BE2C (cell line): ENCODE data around the gene C3orf33.

Source experiments
- DNase-seq: peaks from one replicate; pipeline ENCODE4 v3.0.0-alpha.2; 2020
- H3K27me3 ChIP-seq: fragments of 250-450 bp; sonication (Bioruptor Pico); 2 replicates; pipeline ENCODE4 v1.5.1; 2020; ENCODE audit warnings: mild to moderate bottlenecking
- H3K36me3 ChIP-seq: fragments of 250-450 bp; sonication (Bioruptor Pico); 2 replicates; pipeline ENCODE4 v1.5.1; 2020; ENCODE audit warnings: mild to moderate bottlenecking
- H3K4me1 ChIP-seq: fragments of 250-450 bp; sonication (Bioruptor Pico); 2 replicates; pipeline ENCODE4 v1.5.1; 2020
- H3K4me3 ChIP-seq: 2 replicates; pipeline ENCODE4 v1.5.1; 2011; ENCODE audit warnings: low read depth, low read length
- H3K9me3 ChIP-seq: fragments of 250-450 bp; sonication (Bioruptor Pico); 2 replicates; pipeline ENCODE4 v1.5.1; 2020
- TF ChIP-seq, protein P1 (sequence below): IDR thresholded peaks from 2 replicates; pipeline ENCODE4 v1.5.1; 2012; ENCODE audit warnings: mild to moderate bottlenecking, low read depth, low read length

C3orf33 gene

DNA sequence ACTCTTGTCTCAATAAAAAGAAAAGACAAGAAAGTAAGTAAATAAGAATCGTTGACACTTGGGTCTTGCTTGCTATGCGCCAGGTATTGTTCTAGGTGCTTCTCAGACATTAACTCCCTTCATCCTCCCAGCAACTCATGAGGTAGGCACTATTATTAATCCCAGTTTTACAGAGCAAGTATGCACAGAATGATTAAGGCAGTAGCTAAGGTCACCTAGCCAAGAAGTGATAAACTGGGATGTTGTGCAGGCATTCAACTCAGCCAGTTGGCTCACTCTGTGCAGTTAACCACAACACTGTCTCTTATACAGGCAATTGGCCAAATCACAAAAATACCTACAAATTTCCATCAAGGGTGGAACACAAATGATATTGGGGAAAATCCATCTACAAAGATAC is 1.7 kb upstream of the C3orf33 start:
- Histone ChIP-seq H3K9me3 (no peaks in the 10 kb centered on the region), H3K4me1 (no peaks in the 10 kb centered on the region), H3K27me3 (no peaks in the 10 kb centered on the region), H3K36me3 (no peaks in the 10 kb centered on the region), H3K4me3 (no peak overlapping the region)
- DNase-seq: no peak
- TF ChIP-seq, protein P1, sequence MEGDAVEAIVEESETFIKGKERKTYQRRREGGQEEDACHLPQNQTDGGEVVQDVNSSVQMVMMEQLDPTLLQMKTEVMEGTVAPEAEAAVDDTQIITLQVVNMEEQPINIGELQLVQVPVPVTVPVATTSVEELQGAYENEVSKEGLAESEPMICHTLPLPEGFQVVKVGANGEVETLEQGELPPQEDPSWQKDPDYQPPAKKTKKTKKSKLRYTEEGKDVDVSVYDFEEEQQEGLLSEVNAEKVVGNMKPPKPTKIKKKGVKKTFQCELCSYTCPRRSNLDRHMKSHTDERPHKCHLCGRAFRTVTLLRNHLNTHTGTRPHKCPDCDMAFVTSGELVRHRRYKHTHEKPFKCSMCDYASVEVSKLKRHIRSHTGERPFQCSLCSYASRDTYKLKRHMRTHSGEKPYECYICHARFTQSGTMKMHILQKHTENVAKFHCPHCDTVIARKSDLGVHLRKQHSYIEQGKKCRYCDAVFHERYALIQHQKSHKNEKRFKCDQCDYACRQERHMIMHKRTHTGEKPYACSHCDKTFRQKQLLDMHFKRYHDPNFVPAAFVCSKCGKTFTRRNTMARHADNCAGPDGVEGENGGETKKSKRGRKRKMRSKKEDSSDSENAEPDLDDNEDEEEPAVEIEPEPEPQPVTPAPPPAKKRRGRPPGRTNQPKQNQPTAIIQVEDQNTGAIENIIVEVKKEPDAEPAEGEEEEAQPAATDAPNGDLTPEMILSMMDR: no peak

DNA sequence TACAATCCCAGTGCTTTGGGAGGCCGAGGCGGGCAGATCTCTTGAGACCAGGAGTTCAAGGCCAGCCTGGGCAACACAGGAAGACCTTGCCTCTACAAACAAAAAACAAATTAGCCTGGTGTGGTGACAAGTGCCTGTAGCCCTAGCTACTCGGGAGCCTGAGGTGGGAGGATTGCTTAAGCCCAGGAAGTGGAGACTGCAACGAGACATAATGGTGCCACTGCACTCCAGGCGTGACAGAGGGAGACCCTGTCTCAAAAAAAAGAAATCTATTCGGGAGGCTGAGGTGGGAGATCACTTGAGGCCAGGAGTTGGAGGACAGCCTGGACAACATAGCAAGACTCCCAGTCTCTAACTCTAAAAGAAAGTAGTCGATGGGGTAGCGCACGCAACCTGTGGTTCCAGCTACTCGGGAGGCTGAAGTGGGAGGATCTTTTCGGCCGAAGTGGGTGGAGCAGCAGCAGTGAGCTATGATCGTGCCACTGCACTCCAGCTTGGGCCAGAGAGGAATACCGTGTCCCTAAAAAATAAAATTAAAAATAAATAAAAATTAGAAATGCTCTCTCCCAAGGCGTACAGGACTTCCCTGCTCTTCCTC is 775 bp downstream of the C3orf33 start:
- H3K36me3 ChIP-seq: no peaks in the 10 kb centered on the region
- TF ChIP-seq, protein P1: no peak
- H3K9me3 ChIP-seq: no peaks in the 10 kb centered on the region
- no peak for DNase-seq
- H3K27me3 ChIP-seq: no peaks in the 10 kb centered on the region
- H3K4me3 ChIP-seq: peak overlapping the region; percentile 79
- H3K4me1 ChIP-seq: no peaks in the 10 kb centered on the region

DNA sequence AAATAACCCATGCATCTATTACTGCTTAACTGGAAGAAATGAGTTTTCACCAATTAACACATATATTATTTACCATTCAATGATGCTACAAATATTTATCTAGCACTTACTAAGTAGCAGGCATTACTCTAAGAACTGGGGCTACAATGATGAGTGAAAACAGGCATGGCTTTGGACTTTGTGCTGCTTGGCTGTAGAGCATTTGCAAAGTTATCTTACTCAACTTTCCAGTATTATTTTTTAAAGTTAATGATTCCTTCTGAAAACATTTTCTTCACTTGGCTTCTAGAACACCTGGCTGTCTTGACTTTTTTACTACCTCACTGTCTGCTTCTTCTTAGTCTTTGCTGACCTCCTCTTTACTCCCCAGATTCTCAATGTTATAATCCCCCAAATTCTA is 1.8 kb downstream of the C3orf33 start:
- no peaks in the 10 kb centered on the region for H3K9me3 ChIP-seq
- no peaks in the 10 kb centered on the region for H3K4me1 ChIP-seq
- TF ChIP-seq, protein P1: no peak
- H3K36me3 ChIP-seq: no peaks in the 10 kb centered on the region
- H3K27me3 ChIP-seq: no peaks in the 10 kb centered on the region
- H3K4me3 ChIP-seq: no peak overlapping the region
- DNase-seq: no peak

DNA sequence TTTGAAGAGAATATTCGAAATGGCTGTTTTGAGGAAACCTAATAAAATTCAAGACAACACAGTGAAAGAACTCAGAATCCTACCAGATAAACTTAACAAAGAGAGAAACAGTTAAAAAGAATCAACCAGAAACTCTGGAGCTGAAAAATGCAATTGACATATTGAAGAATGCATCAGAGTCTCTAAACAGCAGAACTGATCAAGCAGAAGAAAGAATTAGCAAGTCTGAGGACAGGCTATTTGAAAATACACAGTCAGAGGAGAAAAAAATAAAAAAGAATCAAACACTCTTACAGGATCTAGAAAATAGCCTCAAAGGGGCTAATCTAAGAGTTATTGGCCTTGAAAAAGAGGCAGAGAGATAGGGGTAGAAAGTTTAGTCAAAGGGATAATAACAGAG is 13.5 kb downstream of the C3orf33 start:
- Histone ChIP-seq H3K4me3 (no peak overlapping the region), H3K9me3 (peaks cover 3% of the 10 kb centered on the region; the same call in 1 of the 2 replicates), H3K4me1 (no peaks in the 10 kb centered on the region), H3K27me3 (no peaks in the 10 kb centered on the region), H3K36me3 (no peaks in the 10 kb centered on the region)
- DNase-seq: no peak
- TF ChIP-seq, protein P1: no peak

DNA sequence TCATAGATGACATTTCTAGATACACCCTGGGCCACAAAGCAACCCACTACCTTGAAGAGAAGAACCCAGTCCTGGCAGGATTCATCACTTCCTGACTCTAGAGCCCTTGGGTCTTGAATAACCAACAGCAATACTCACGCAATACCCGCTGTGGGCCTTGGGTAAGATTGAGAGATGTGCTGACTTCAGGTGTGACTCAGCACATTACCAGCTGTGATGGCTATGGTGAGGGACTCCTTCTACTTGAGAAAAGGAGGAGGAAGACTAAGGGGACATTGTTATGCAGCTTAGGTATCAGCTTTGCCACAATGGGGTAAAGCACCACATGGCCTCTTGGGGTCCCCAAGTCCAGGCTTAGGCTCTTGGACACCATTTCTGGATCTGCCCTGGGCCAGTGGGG is 14.9 kb downstream of the C3orf33 start:
- no peak for DNase-seq
- Histone ChIP-seq H3K9me3 (no peaks in the 10 kb centered on the region; the same call in 1 of the 2 replicates), H3K4me3 (no peak overlapping the region), H3K27me3 (no peaks in the 10 kb centered on the region), H3K4me1 (no peaks in the 10 kb centered on the region), H3K36me3 (no peaks in the 10 kb centered on the region)
- TF ChIP-seq, protein P1: no peak

DNA sequence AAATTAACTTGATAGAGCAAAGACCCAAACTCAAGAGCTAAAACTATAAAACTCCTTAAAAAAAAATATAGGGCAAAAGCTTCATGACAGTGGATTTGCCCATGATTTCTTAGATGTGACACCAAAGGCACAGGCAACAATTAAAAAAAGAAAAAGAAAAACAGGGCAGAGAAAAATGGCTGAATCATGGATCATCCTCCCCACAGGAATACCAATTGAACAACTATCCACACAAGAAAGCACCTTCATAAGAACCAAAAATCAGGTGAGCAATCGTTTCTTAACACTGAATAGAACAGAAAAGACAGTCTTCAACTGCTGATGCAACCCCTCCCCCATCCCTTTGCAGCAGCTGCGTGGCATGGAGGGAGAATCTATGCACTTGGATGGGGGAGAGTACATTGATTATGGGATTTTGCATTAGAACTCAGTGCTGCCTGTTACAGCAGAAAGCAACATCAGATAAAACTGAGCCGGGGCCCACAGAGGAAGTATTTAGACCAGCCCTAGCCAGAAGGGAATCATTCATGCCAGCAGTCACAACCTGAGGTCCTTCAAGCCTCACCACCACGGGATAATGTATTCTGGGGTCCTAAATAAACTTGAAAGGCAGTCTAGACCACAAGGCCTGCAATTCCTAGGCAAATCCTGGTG is 15.7 kb downstream of the C3orf33 start:
- no peaks in the 10 kb centered on the region for H3K36me3 ChIP-seq
- H3K27me3 ChIP-seq: no peaks in the 10 kb centered on the region
- no peaks in the 10 kb centered on the region; the same call in 1 of the 2 replicates for H3K9me3 ChIP-seq
- no peak for DNase-seq
- no peak overlapping the region for H3K4me3 ChIP-seq
- TF ChIP-seq, protein P1: no peak
- no peaks in the 10 kb centered on the region for H3K4me1 ChIP-seq
